H1 (cell line): Measurements from ENCODE around the gene TMEM126B. TPM values are rescaled to one million over a fixed set of nuclear protein-coding genes. Genes with fewer than 3 reads are reported as not detected.
A peak's percentile ranks its signal among the peaks of the same experiment; 100 is the strongest.

Experiments used
- CTCF ChIA-PET: fragments of 300-600 bp; sonication (Branson Sonifier 250); formaldehyde crosslinking; loops from one replicate; lab custom pipeline; 2021; ENCODE audit not compliant: partially characterized antibody; lab: Charles Lee
- POLR2A ChIA-PET: fragments of 300-600 bp; sonication (Branson Sonifier 250); formaldehyde crosslinking; loops from one replicate; lab custom pipeline; 2021; ENCODE audit warnings: inconsistent platforms; ENCODE audit not compliant: partially characterized antibody; lab: Charles Lee
- DNase-seq, 2 experiments: peaks; one replicate each; pipeline versions ENCODE4 v3.0.0 to v3.0.0-alpha.2; 2010 to 2022; ENCODE audit warnings: low spot score in 2 of 2, low read depth in 1 of 2, mixed read lengths in 1 of 2
- FAIRE-seq: peaks from 2 replicates; lab custom pipeline; 2011; peaks lifted over from hg19 to GRCh38; lab: Jason Lieb, UNC
- H2AFZ ChIP-seq: 2 replicates; pipeline ENCODE4 v1.8.1; 2012; ENCODE audit warnings: low read length, inconsistent platforms
- H2AK5ac ChIP-seq: 2 replicates; pipeline ENCODE4 v1.6.1; 2013; ENCODE audit warnings: low read depth, low read length
- H2BK120ac ChIP-seq: replicated peaks from 2 replicates; pipeline ENCODE3; 2013; ENCODE audit warnings: low read depth, low read length, inconsistent platforms
- H2BK12ac ChIP-seq: 2 replicates; pipeline ENCODE4 v1.6.1; 2013; ENCODE audit warnings: low read depth, low read length
- H2BK15ac ChIP-seq: 2 replicates; pipeline ENCODE4 v1.6.1; 2013; ENCODE audit warnings: low read length
- H2BK20ac ChIP-seq: 2 replicates; pipeline ENCODE4 v1.6.1; 2013; ENCODE audit warnings: low read length
- H2BK5ac ChIP-seq: 2 replicates; pipeline ENCODE4 v1.6.1; 2013; ENCODE audit warnings: low read depth, low read length
- H3K14ac ChIP-seq: 2 replicates; pipeline ENCODE4 v1.6.1; 2013; ENCODE audit warnings: inconsistent platforms; ENCODE audit not compliant: insufficient read length
- H3K18ac ChIP-seq: 2 replicates; pipeline ENCODE4 v1.6.1; 2013; ENCODE audit warnings: low read length; ENCODE audit errors: extremely low read depth
- H3K23ac ChIP-seq: 2 replicates; pipeline ENCODE4 v1.6.1; 2013; ENCODE audit warnings: inconsistent platforms; ENCODE audit not compliant: insufficient read length
- H3K23me2 ChIP-seq: 2 replicates; pipeline ENCODE4 v1.6.1; 2013; ENCODE audit warnings: low read depth, low read length
- H3K27ac ChIP-seq: 2 replicates; pipeline ENCODE4 v1.6.1; 2011; ENCODE audit warnings: low read depth, low read length, inconsistent platforms
- H3K27me3 ChIP-seq, 4 experiments: replicated peaks in 1 of 4; 1 replicate in 1 of 4; 2 replicates in 3 of 4; pipeline versions ENCODE4 v1.6.1 to v1.8.1; 2011 to 2013; ENCODE audit warnings: low read length in 3 of 4, mild to moderate bottlenecking in 3 of 4, inconsistent platforms in 2 of 4, mixed read lengths in 2 of 4, moderate library complexity in 1 of 4; ENCODE audit not compliant: control insufficient read depth in 3 of 4, insufficient read depth in 3 of 4; ENCODE audit errors: extremely low read depth in 1 of 4
- H3K36me3 ChIP-seq, 4 experiments: 2 replicates each; pipeline versions ENCODE4 v1.6.1 to v1.8.1; 2011 to 2013; ENCODE audit warnings: mild to moderate bottlenecking in 4 of 4, low read length in 3 of 4, moderate library complexity in 2 of 4, control low read depth in 1 of 4, inconsistent platforms in 1 of 4; ENCODE audit not compliant: insufficient read depth in 4 of 4, control insufficient read depth in 2 of 4
- H3K4ac ChIP-seq: replicated peaks from 2 replicates; pipeline ENCODE3; 2013; ENCODE audit warnings: low read length, low read depth, mixed read lengths, inconsistent platforms; ENCODE audit not compliant: insufficient read length
- H3K4me1 ChIP-seq, 4 experiments: replicated peaks in 1 of 4; 1 replicate in 1 of 4; 2 replicates in 3 of 4; pipeline versions ENCODE4 v1.6.1 to v1.8.1; 2011 to 2013; ENCODE audit warnings: low read length in 3 of 4, inconsistent platforms in 2 of 4, mixed read lengths in 1 of 4; ENCODE audit not compliant: insufficient read depth in 4 of 4, control insufficient read depth in 3 of 4
- H3K4me2 ChIP-seq, 2 experiments: 2 replicates each; pipeline versions ENCODE4 v1.6.1 to v1.8.1; 2011 to 2013; ENCODE audit warnings: low read depth in 2 of 2, low read length in 2 of 2, control low read depth in 1 of 2, inconsistent platforms in 1 of 2, mild to moderate bottlenecking in 1 of 2; ENCODE audit not compliant: insufficient read depth in 1 of 2
- H3K4me3 ChIP-seq, 4 experiments: fragments of 200-600, 300-600 bp in 1 of 4; sonication (generic), shearing (Covaris generic), sonication (Bioruptor Twin) in 1 of 4; 2 replicates each; pipeline versions ENCODE4 v1.5.1 to v1.8.1; 2011 to 2016; ENCODE audit warnings: low read length in 4 of 4, low read depth in 3 of 4, control low read depth in 2 of 4, inconsistent platforms in 2 of 4, mild to moderate bottlenecking in 2 of 4, mixed read lengths in 1 of 4, moderate library complexity in 1 of 4; ENCODE audit not compliant: insufficient read depth in 2 of 4; ENCODE audit errors: extremely low read depth in 1 of 4
- H3K56ac ChIP-seq: replicated peaks from 2 replicates; pipeline ENCODE3; 2013; ENCODE audit warnings: low read depth, mild to moderate bottlenecking, mixed read lengths, low read length, inconsistent platforms; ENCODE audit not compliant: insufficient read length
- H3K79me1 ChIP-seq: 2 replicates; pipeline ENCODE4 v1.6.1; 2013; ENCODE audit warnings: low read depth, low read length, control low read depth
- H3K79me2 ChIP-seq, 2 experiments: 2 replicates each; pipeline versions ENCODE4 v1.6.1 to v1.8.1; 2012 to 2013; ENCODE audit warnings: low read length in 2 of 2, mild to moderate bottlenecking in 2 of 2, inconsistent platforms in 1 of 2; ENCODE audit not compliant: insufficient read depth in 2 of 2, control insufficient read depth in 1 of 2
- H3K9ac ChIP-seq, 4 experiments: replicated peaks in 1 of 4; 1 replicate in 1 of 4; 2 replicates in 3 of 4; pipeline versions ENCODE4 v1.6.1 to v1.8.1; 2011 to 2013; ENCODE audit warnings: low read depth in 3 of 4, low read length in 3 of 4, control low read depth in 2 of 4, mild to moderate bottlenecking in 2 of 4, moderate library complexity in 2 of 4, inconsistent platforms in 1 of 4; ENCODE audit errors: extremely low read depth in 1 of 4
- H3K9me3 ChIP-seq, 2 experiments: 2 replicates each; pipeline versions ENCODE4 v1.6.1 to v1.8.1; 2012 to 2013; ENCODE audit warnings: mild to moderate bottlenecking in 2 of 2, moderate library complexity in 2 of 2, control low read depth in 1 of 2, inconsistent platforms in 1 of 2, low read depth in 1 of 2, low read length in 1 of 2, mixed read lengths in 1 of 2; ENCODE audit not compliant: insufficient read depth in 2 of 2
- H4K20me1 ChIP-seq, 2 experiments: replicated peaks in 1 of 2; 2 replicates each; pipeline versions ENCODE3 to v1.8.1; 2011 to 2013; ENCODE audit warnings: inconsistent platforms in 2 of 2, low read length in 2 of 2, mild to moderate bottlenecking in 1 of 2; ENCODE audit not compliant: insufficient read depth in 2 of 2, control insufficient read depth in 1 of 2
- H4K5ac ChIP-seq: 2 replicates; pipeline ENCODE4 v1.6.1; 2013; ENCODE audit warnings: low read length, low read depth, mixed read lengths, inconsistent platforms; ENCODE audit not compliant: insufficient read length
- H4K8ac ChIP-seq: 2 replicates; pipeline ENCODE4 v1.8.0; 2013; ENCODE audit warnings: mild to moderate bottlenecking, moderate library complexity, low read length, inconsistent platforms; ENCODE audit not compliant: insufficient read depth; ENCODE audit errors: extremely low read depth
- H4K91ac ChIP-seq: replicated peaks from 2 replicates; pipeline ENCODE3; 2013; ENCODE audit warnings: low read length, mixed read lengths, inconsistent platforms; ENCODE audit not compliant: insufficient read length
- SAP30 ChIP-seq: fragments of 300-600 bp; sonication (generic); IDR thresholded peaks from 2 replicates; pipeline ENCODE4 v1.7.1; 2012; ENCODE audit warnings: low read length, moderate library complexity, mild to moderate bottlenecking, inconsistent platforms; ENCODE audit not compliant: insufficient read depth, insufficient replicate concordance
- TEAD4 ChIP-seq: IDR thresholded peaks from 2 replicates; pipeline ENCODE4 v1.6.1; 2012; ENCODE audit warnings: low read depth, low read length, inconsistent platforms, mixed read lengths
- USF2 ChIP-seq: IDR thresholded peaks from 2 replicates; pipeline ENCODE4 v1.6.1; 2011; ENCODE audit warnings: low read length, improper control_type of control experiment
- YY1 ChIP-seq: IDR thresholded peaks from 2 replicates; pipeline ENCODE4 v1.6.1; 2011; ENCODE audit warnings: low read depth, mild to moderate bottlenecking, low read length
- WGBS, 2 experiments: shearing (Covaris generic) in 1 of 2; methylation state at CpG; one replicate each; pipeline versions ENCODE4 v1.1.6 to v1.1.7; 2013 to 2015; ENCODE audit warnings: low lambda C conversion rate in 2 of 2, mixed read lengths in 2 of 2, inconsistent platforms in 1 of 2, low coverage in 1 of 2, missing lambda C conversion rate in 1 of 2; ENCODE audit not compliant: insufficient replicate concordance in 2 of 2, insufficient coverage in 1 of 2, insufficient read length in 1 of 2; ENCODE audit errors: extremely low coverage in 1 of 2, missing lambda C conversion rate in 1 of 2; 5-methylcytosine and 5-hydroxymethylcytosine counted together
- polyA plus RNA-seq, 7 experiments: library from polyadenylated mRNA; depleted of rRNA in 3 of 7; stranded (reverse) in 5 of 7; unstranded in 2 of 7; fragments of >200 nt in 5 of 7; fragments of 200-250 nt in 2 of 7; gene quantifications; 1 replicate in 5 of 7; 2 replicates in 1 of 7; 4 replicates in 1 of 7; pipeline versions ENCODE4 v1.2.1 to v1.2.3, GENCODE V29; 2011 to 2013; ENCODE audit warnings: missing spikeins in 2 of 7, mixed read lengths in 2 of 7
- total RNA-seq: library from RNA; stranded (reverse); fragmentation: NEBNext Ultra II Directional; extraction: Animal tissue kit (Norgen Biotek cat#: 25700); gene quantifications from 2 replicates; pipeline ENCODE4 v1.2.1, GENCODE V29; 2021

TMEM126B gene
- total and polyA plus RNA-seq, 2 of the 8 experiments (the other 6 are each of a cell fraction or from before 2014, with no cell fraction given): 85.6 to 101 TPM

DNA sequence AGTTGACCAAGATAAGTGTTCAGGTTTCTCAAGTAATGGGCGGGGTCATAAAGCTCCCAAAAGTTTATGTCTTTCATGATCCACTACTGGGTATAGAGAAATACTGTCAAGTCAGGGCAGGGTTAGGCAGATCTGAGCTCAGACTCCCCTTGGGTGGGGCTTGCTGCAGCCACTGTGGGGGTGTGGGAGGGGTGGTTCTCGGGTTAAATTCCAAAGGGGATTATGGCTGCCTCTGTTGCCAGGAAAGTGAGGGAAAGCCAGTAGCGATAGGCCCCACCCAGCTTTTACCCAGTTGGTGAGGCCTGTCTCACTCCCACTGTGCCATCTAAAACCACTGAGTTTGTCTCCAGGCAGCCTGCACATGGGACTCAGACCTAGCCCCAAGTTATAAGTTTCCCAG, 39.0 kb upstream of the TMEM126B start:
- no peak overlapping the region for H3K56ac ChIP-seq
- no peaks in the 10 kb centered on the region for H3K79me2 ChIP-seq
- H3K4me3 ChIP-seq: no peak overlapping the region
- no peak for DNase-seq
- H3K4me1 ChIP-seq: no peaks in the 10 kb centered on the region; a peak in 3 of 7 replicates
- H2BK120ac ChIP-seq: peak overlapping the region; percentile 61
- ChIA-PET CTCF (interaction anchor here (0.7 to 7.1 kb wide), 15 partner anchors 30 to 1031 kb away, joined by 3 to 56 read pairs (median 4); no protein-coding TSS in a partner anchor), POLR2A (no interaction called here)
- H3K36me3 ChIP-seq: peaks cover 0 to 4% (median 0%) of the 10 kb centered on the region in 4 experiments; a peak in 1 of 8 replicates
- peak overlapping the region; percentile 7 for H2BK20ac ChIP-seq
- no peak overlapping the region for H3K14ac ChIP-seq
- TF ChIP-seq SAP30 (no peak), YY1 (peak; percentile 74; the same call in 1 of the 2 replicates), TEAD4 (peak; percentile 73), USF2 (no peak)
- 90% methylated on average over 2 of the region's 3 CpGs; no CpG with 5 or more reads in 1 of the 2 experiments for whole genome bisulfite sequencing, 2 experiments
- peak overlapping the region; percentile 9 for H4K5ac ChIP-seq
- H3K23ac ChIP-seq: no peak overlapping the region
- no peak overlapping the region for H3K9ac ChIP-seq
- H4K20me1 ChIP-seq: no peaks in the 10 kb centered on the region
- no peaks in the 10 kb centered on the region for H3K23me2 ChIP-seq
- peak overlapping the region; percentile 79 for H4K91ac ChIP-seq
- H2BK15ac ChIP-seq: no peak overlapping the region
- H2BK5ac ChIP-seq: peak overlapping the region; percentile 37; the same call in 1 of the 2 replicates
- H2AFZ ChIP-seq: no peak overlapping the region
- no peak overlapping the region for H2AK5ac ChIP-seq
- H3K4ac ChIP-seq: no peak overlapping the region
- H3K18ac ChIP-seq: peak overlapping the region; percentile 56; the same call in 1 of the 2 replicates
- no peaks in the 10 kb centered on the region for H3K79me1 ChIP-seq
- peak overlapping the region; percentile 41 for H4K8ac ChIP-seq
- H3K9me3 ChIP-seq: peaks cover 4 to 10% of the 10 kb centered on the region in 2 experiments; a peak in 3 of 4 replicates
- H2BK12ac ChIP-seq: no peak overlapping the region
- no peak overlapping the region for H3K27ac ChIP-seq
- FAIRE-seq: no peak
- no peak overlapping the region for H3K4me2 ChIP-seq
- no peaks in the 10 kb centered on the region for H3K27me3 ChIP-seq
